Measurements from ENCODE around the gene PHLPP1.
"Not testable (repeated sequence)": the region's sequence is repeated elsewhere in the genome, so short reads cannot be mapped to it uniquely, and the experiment has no call there.

Gene PHLPP1

GRCh38 chr18:62899534-62899933 lies 184.2 kb downstream of the PHLPP1 start:
- no peak for DNase-seq

DNA sequence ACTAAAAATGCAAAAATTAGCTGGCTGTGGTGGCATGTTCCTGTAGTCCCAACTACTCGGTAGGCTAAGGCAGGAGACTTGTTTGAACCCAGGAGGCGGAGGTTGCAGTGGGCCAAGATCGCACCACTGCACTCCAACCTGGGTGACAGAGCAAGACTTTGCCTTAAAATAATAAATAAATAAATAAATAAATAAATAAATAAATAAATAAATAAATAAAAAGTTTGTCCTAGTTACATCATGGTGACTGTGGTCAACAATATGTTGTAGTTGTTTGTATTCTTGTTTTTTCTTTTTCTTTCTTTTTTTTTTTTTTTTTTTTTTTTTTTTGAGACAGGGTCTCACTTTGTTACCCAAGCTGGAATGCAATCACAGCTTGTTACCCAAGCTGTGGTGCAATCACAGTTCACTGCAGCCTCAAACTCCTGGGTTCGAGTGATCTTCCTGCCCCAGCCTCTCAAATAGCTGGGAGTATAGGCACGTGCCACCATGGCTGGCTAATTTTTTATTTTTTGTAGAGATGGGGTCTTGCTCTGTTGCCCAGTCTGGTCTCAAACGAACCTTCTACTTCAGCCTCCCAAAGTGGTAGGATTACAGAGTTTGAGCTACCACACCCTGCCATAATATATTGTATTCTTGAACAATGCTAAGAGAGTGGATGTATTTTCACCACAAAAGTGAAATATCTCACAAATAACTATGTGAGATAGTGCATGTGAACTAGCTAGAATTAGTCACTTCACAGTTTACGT lies 185.0 kb downstream of the PHLPP1 start:
- DNase-seq, result no peak

- no peak for DNase-seq
Measured at GRCh38 chr18:62902776-62903175, 187.4 kb downstream of the PHLPP1 start.

DNA sequence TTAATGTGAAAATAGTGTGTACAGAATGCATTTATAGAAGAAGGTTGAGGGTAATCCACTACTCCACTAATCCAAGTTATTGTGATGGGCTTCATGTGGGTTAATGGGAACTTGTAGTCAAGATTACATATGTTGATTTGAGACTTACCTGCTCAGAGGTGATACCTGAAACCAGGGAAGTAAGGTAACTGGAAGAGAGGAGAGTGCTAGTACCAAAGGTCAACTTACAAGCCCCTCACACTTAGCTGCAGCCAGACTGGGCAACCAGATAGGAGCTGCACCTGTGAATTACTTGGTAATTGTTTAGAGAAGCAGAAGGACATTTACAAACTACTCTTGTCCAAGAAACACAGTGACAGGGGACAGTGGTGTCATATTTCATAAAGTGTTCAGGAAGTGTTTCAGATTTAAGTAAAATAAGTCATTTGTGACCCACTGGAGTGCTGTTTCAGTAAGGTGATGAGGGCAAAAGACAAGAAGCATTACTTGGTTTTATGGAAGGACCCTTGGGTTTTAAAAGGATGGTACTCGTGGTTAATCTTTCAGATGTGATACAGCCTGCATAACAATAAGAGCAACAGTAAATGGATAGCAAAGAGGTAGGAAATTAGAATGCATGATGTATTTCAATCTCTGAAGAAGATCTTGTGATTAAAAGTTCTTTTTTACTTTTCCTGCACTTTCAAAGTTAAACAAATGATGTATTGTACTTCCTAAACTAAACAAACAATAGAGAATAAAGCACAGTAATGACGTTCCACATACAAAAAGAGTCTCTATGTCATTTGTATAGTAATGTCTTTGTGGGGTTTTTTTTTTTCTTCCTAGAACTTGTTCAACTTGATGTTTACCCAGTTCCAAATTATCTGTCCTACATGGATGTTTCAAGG lies 189.3 kb downstream of the PHLPP1 start:
- no peak for DNase-seq

DNA sequence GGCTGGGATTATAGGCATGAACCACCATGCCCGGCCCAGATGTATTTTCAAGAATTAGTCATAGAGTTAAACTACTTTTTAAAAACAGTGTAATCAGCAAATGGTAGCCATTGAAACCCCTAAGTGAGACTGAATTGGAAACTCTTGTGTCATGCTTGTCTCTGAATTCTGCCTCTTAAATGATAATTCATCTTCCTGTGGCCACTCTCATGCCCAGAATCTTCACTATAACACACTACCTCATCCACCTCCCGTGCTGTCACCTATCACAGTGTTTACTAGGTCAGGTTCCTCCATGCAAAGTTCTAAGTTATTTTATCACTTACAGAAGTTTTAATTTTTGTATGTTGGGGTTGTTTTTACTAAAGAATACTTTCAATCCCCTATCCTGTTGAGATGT lies 197.5 kb downstream of the PHLPP1 start:
- DNase-seq, result no peak

GRCh38 chr18:62913824-62914223 lies 198.5 kb downstream of the PHLPP1 start:
- DNase-seq, result not testable (repeated sequence)

GRCh38 chr18:62914871-62915392 lies 199.6 kb downstream of the PHLPP1 start:
- no peak for DNase-seq

DNA sequence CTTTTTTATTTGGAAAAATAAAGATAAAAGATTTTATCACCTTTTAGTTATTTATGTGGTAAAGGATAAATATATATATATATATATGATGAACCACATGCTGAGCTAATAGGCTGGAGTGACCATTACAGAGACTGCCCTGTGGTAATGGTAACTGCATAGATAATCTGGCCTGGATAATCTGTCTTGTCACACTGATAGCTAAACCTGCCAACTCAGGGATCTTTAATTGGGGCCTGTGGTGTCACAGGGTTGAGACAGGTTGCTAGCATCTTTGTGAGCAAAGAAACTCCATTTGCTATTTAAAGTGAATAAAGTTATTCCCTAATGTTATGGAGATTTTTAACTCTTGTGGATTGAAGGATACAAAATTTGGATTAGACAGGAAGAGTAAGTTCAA lies 203.0 kb downstream of the PHLPP1 start:
- DNase-seq, result no peak

- DNase-seq, result no peak
Measured at GRCh38 chr18:62919109-62919838, 203.9 kb downstream of the PHLPP1 start.

- DNase-seq, result no peak
Measured at GRCh38 chr18:62925031-62925688, 209.8 kb downstream of the PHLPP1 start.

GRCh38 chr18:62928326-62928725 lies 213.0 kb downstream of the PHLPP1 start:
- no peak for DNase-seq

- DNase-seq, result no peak
Measured at GRCh38 chr18:62933261-62933887, 218.0 kb downstream of the PHLPP1 start.

DNA sequence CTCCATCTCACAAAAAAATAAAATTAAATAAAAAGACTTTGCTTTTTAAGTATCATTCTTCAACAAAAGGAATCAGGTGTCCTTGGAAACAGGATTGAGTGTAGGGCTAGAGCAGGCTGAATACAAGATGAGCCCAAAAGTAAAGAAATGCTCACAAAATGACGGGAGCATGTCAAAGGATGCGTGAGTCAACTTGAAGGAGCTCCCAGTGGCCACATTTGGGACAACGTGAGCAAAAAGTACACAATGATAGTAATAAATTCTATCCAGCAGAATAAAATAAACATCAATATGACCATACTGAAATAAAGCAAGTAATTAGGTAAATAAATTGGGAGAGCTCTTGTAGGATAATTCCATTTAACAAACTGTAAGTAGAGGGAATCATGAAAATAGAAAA lies 220.7 kb downstream of the PHLPP1 start:
- DNase-seq, result no peak

- no peak for DNase-seq
Measured at GRCh38 chr18:62937065-62937464, 221.7 kb downstream of the PHLPP1 start.

- DNase-seq, result no peak
Measured at GRCh38 chr18:62938006-62938405, 222.7 kb downstream of the PHLPP1 start.

DNA sequence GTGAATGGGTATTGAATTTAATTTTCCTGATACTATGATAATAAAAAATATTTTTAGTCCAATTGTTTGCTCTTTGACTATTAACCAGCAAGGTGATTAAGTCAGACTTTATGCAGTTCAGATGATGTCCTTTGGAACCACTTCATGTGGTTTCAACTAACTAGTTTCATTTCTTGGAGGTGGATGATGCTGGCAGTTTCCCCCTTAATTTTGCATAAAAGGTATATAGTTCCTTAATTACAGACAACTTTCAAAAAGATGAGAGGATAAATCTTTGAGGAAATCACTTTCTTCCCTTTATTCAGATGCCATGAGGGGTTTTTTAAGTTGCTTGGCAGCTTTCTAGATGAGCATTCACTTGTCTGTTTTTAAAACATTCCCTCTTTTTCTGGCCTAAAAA lies 223.1 kb downstream of the PHLPP1 start:
- no peak for DNase-seq

- no peak for DNase-seq
Measured at GRCh38 chr18:62939433-62939832, 224.1 kb downstream of the PHLPP1 start.

DNA sequence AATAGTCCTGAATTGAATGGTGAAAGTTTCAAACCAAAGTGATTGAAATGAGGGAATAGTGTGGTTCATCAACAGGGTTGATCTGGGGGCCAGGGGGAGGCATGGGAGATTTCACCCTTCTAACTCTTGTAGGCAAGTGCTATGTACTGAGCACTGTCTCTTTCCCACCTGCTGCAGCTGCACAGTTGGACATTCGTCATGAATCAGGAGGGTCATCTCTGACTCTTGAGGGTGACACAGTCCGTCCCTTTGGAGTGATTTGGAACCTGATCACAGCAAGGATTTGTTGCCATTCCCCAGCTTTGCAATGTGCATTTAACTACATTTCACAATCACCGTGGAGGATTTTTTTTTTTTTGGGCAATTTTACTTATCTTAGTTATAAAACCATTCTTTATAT lies 224.6 kb downstream of the PHLPP1 start:
- no peak for DNase-seq

DNA sequence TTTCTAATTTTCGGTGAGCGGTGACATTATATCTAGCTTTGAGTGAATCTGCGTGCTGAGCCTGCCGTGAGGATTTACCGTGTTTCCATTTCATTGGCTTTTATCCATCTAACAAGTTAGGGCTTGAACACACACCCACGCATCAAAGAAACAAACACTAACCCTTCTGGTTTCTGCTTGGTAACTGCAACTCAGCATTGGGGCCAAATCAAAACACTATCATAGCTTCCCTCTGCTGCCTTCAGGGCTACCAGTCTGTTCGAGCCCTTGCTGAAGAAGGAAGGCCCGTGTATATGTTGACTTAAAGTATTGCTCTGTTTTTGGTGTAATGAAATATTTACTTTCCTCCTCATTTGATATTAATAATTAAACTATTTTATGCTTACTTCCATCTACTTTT lies 227.2 kb downstream of the PHLPP1 start:
- DNase-seq, result no peak

GRCh38 chr18:62944454-62944853 lies 229.1 kb downstream of the PHLPP1 start:
- DNase-seq, result no peak

DNA sequence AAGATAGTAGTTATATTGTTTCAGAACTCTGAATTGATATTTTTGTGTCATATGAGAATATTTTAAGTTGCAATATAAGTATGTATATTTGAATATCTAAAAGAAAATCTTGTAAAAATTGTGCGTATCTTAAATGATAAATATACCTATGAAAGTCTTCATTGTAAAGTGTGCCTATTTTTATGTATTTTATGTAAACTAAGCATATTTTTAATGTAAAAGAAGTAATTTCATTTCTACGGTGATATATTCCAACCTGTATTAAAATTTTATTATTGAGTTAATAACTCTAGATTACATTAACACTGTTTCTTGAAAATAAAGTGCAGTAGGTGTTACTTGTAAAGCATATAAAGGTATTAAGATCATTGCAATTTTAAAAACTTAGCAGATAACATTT lies 233.4 kb downstream of the PHLPP1 start:
- DNase-seq, result no peak

DNA sequence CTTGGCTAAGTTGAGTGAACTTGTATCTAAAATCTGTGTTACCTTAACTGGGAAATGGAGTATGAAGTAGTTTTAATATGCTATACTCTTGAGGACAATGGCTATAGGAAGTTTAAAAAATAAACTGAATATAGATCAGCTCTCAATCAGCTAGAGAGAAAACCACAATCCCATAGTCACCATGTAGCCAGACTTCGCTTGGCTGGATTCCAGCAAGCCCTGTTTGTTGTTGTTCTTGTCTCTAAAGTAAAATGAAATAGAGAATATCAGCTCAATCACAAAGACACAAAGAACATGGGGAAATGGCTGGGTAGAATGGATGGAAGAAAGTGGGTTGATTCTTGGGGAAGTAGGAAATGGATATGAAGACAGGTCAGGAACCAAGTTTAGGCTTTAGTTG lies 234.9 kb downstream of the PHLPP1 start:
- DNase-seq, result no peak

Measured in 8988T (cell line).